Measurements from ENCODE around the gene TMTC1.

TMTC1 gene

GRCh38 chr12:29741342-29742241 lies 42.1 kb downstream of the TMTC1 start:
- DNase-seq (ENCODE audit: low read depth in 2 of 2): no peak

- DNase-seq (ENCODE audit: low read depth in 2 of 2): no peak
Measured at GRCh38 chr12:29739279-29739991, 44.3 kb downstream of the TMTC1 start.

GRCh38 chr12:29738365-29738764 lies 45.4 kb downstream of the TMTC1 start:
- no peak for DNase-seq (ENCODE audit: low read depth in 2 of 2)

- no peak for DNase-seq (ENCODE audit: low read depth in 2 of 2)
Measured at GRCh38 chr12:29737644-29738043, 46.1 kb downstream of the TMTC1 start.

GRCh38 chr12:29735604-29736003 lies 48.1 kb downstream of the TMTC1 start:
- no peak for DNase-seq (ENCODE audit: low read depth in 2 of 2)

GRCh38 chr12:29734734-29735133 lies 49.0 kb downstream of the TMTC1 start:
- no peak for DNase-seq (ENCODE audit: low read depth in 2 of 2)

- DNase-seq (ENCODE audit: low read depth in 2 of 2): no peak
Measured at GRCh38 chr12:29734305-29734704, 49.4 kb downstream of the TMTC1 start.

GRCh38 chr12:29733501-29733900 lies 50.2 kb downstream of the TMTC1 start:
- DNase-seq (ENCODE audit: low read depth in 2 of 2): no peak

- no peak for DNase-seq (ENCODE audit: low read depth in 2 of 2)
Measured at GRCh38 chr12:29733060-29733459, 50.7 kb downstream of the TMTC1 start.

GRCh38 chr12:29732593-29732992 lies 51.1 kb downstream of the TMTC1 start:
- DNase-seq (ENCODE audit: low read depth in 2 of 2): no peak

- DNase-seq (ENCODE audit: low read depth in 2 of 2): no peak
Measured at GRCh38 chr12:29732191-29732590, 51.6 kb downstream of the TMTC1 start.

- DNase-seq (ENCODE audit: low read depth in 2 of 2): no peak
Measured at GRCh38 chr12:29731591-29731990, 52.2 kb downstream of the TMTC1 start.

GRCh38 chr12:29730481-29730880 lies 53.3 kb downstream of the TMTC1 start:
- no peak for DNase-seq (ENCODE audit: low read depth in 2 of 2)

- DNase-seq (ENCODE audit: low read depth in 2 of 2): no peak
Measured at GRCh38 chr12:29728030-29728429, 55.7 kb downstream of the TMTC1 start.

- no peak for DNase-seq (ENCODE audit: low read depth in 2 of 2)
Measured at GRCh38 chr12:29726741-29727348, 56.9 kb downstream of the TMTC1 start.

- DNase-seq (ENCODE audit: low read depth in 2 of 2): no peak
Measured at GRCh38 chr12:29726321-29726692, 57.4 kb downstream of the TMTC1 start.

GRCh38 chr12:29725587-29726320 lies 58.0 kb downstream of the TMTC1 start:
- DNase-seq (ENCODE audit: low read depth in 2 of 2): no peak

- no peak for DNase-seq (ENCODE audit: low read depth in 2 of 2)
Measured at GRCh38 chr12:29722164-29722563, 61.6 kb downstream of the TMTC1 start.

- DNase-seq (ENCODE audit: low read depth in 2 of 2): no peak
Measured at GRCh38 chr12:29719381-29719780, 64.4 kb downstream of the TMTC1 start.

GRCh38 chr12:29717540-29718100 lies 66.1 kb downstream of the TMTC1 start:
- DNase-seq (ENCODE audit: low read depth in 2 of 2): no peak

GRCh38 chr12:29714966-29715365 lies 68.8 kb downstream of the TMTC1 start:
- DNase-seq (ENCODE audit: low read depth in 2 of 2): no peak

- DNase-seq (ENCODE audit: low read depth in 2 of 2): no peak
Measured at GRCh38 chr12:29713729-29714128, 70.0 kb downstream of the TMTC1 start.

All from stimulated activated CD4-positive, alpha-beta T cell treated with anti-CD3 and anti-CD28 coated beads, Interleukin-1b, Interleukin-23, amount 100 ng/mL, for 1 hour (primary cell).